Rectal smooth muscle tissue (tissue), 1 donor: ENCODE results near the gene GTF3A.

Experiments
- H3K27ac ChIP-seq: one replicate; pipeline ENCODE4 v1.7.0; 2013; ENCODE audit warnings: low read depth, low read length, inconsistent platforms
- H3K27me3 ChIP-seq: one replicate; pipeline ENCODE4 v1.7.0; 2013; ENCODE audit warnings: low read length; ENCODE audit not compliant: control insufficient read depth, insufficient read depth
- H3K36me3 ChIP-seq: one replicate; pipeline ENCODE4 v1.7.0; 2013; ENCODE audit warnings: low read length; ENCODE audit not compliant: control insufficient read depth, insufficient read depth
- H3K4me1 ChIP-seq: one replicate; pipeline ENCODE4 v1.7.0; 2013; ENCODE audit warnings: low read length; ENCODE audit not compliant: control insufficient read depth, insufficient read depth
- H3K4me3 ChIP-seq: one replicate; pipeline ENCODE4 v1.7.0; 2013; ENCODE audit warnings: low read length
- H3K9ac ChIP-seq: one replicate; pipeline ENCODE4 v1.7.0; 2013; ENCODE audit warnings: low read length

GTF3A gene

GRCh38 chr13:27463500-27463899 lies 39.1 kb downstream of the GTF3A start:
- H3K36me3 ChIP-seq, result no peaks in the 10 kb centered on the region
- H3K9ac ChIP-seq, result no peak overlapping the region
- H3K4me1 ChIP-seq, result peaks cover 2% of the 10 kb centered on the region
- H3K27me3 ChIP-seq, result no peaks in the 10 kb centered on the region
- no peak overlapping the region for H3K27ac ChIP-seq
- H3K4me3 ChIP-seq, result no peak overlapping the region

- no peaks in the 10 kb centered on the region for H3K27me3 ChIP-seq
- H3K4me3 ChIP-seq, result no peak overlapping the region
- H3K4me1 ChIP-seq, result peaks cover 2% of the 10 kb centered on the region
- no peak overlapping the region for H3K9ac ChIP-seq
- no peaks in the 10 kb centered on the region for H3K36me3 ChIP-seq
- H3K27ac ChIP-seq, result no peak overlapping the region
These were observed 41.2 kb downstream of the GTF3A start for GRCh38 chr13:27465611-27466010.

- H3K9ac ChIP-seq, result no peak overlapping the region
- H3K4me3 ChIP-seq, result no peak overlapping the region
- no peaks in the 10 kb centered on the region for H3K27me3 ChIP-seq
- H3K4me1 ChIP-seq, result peaks cover 1% of the 10 kb centered on the region
- no peaks in the 10 kb centered on the region for H3K36me3 ChIP-seq
- H3K27ac ChIP-seq, result no peak overlapping the region
These were observed 42.1 kb downstream of the GTF3A start for GRCh38 chr13:27466513-27466912.

GRCh38 chr13:27470075-27470820 lies 45.8 kb downstream of the GTF3A start:
- Histone ChIP-seq H3K9ac (no peak overlapping the region), H3K4me1 (no peaks in the 10 kb centered on the region), H3K36me3 (no peaks in the 10 kb centered on the region), H3K27ac (no peak overlapping the region), H3K4me3 (no peak overlapping the region), H3K27me3 (no peaks in the 10 kb centered on the region)

GRCh38 chr13:27472441-27472840 lies 48.0 kb downstream of the GTF3A start:
- H3K4me3 ChIP-seq, result no peak overlapping the region
- H3K9ac ChIP-seq, result no peak overlapping the region
- no peak overlapping the region for H3K27ac ChIP-seq
- no peaks in the 10 kb centered on the region for H3K4me1 ChIP-seq
- no peaks in the 10 kb centered on the region for H3K27me3 ChIP-seq
- H3K36me3 ChIP-seq, result no peaks in the 10 kb centered on the region

GRCh38 chr13:27472941-27473340 lies 48.5 kb downstream of the GTF3A start:
- no peak overlapping the region for H3K4me3 ChIP-seq
- no peaks in the 10 kb centered on the region for H3K27me3 ChIP-seq
- no peaks in the 10 kb centered on the region for H3K4me1 ChIP-seq
- H3K27ac ChIP-seq, result no peak overlapping the region
- H3K36me3 ChIP-seq, result no peaks in the 10 kb centered on the region
- no peak overlapping the region for H3K9ac ChIP-seq

- no peak overlapping the region for H3K27ac ChIP-seq
- no peak overlapping the region for H3K4me3 ChIP-seq
- no peak overlapping the region for H3K9ac ChIP-seq
- no peaks in the 10 kb centered on the region for H3K4me1 ChIP-seq
- H3K36me3 ChIP-seq, result no peaks in the 10 kb centered on the region
- no peaks in the 10 kb centered on the region for H3K27me3 ChIP-seq
These were observed 50.4 kb downstream of the GTF3A start for GRCh38 chr13:27474751-27475268.

- Histone ChIP-seq H3K4me3 (no peak overlapping the region), H3K9ac (no peak overlapping the region), H3K27me3 (no peaks in the 10 kb centered on the region), H3K4me1 (no peaks in the 10 kb centered on the region), H3K36me3 (no peaks in the 10 kb centered on the region), H3K27ac (no peak overlapping the region)
These were observed 52.7 kb downstream of the GTF3A start for GRCh38 chr13:27476943-27477703.

- Histone ChIP-seq H3K4me1 (no peaks in the 10 kb centered on the region), H3K27ac (no peak overlapping the region), H3K4me3 (no peak overlapping the region), H3K9ac (no peak overlapping the region), H3K27me3 (no peaks in the 10 kb centered on the region), H3K36me3 (no peaks in the 10 kb centered on the region)
These were observed 57.3 kb downstream of the GTF3A start for GRCh38 chr13:27481766-27482165.

GRCh38 chr13:27482983-27483382 lies 58.6 kb downstream of the GTF3A start:
- Histone ChIP-seq H3K27ac (no peak overlapping the region), H3K27me3 (no peaks in the 10 kb centered on the region), H3K4me3 (no peak overlapping the region), H3K36me3 (no peaks in the 10 kb centered on the region), H3K9ac (no peak overlapping the region), H3K4me1 (no peaks in the 10 kb centered on the region)

- no peaks in the 10 kb centered on the region for H3K36me3 ChIP-seq
- H3K4me3 ChIP-seq, result no peak overlapping the region
- no peak overlapping the region for H3K27ac ChIP-seq
- H3K4me1 ChIP-seq, result no peaks in the 10 kb centered on the region
- H3K9ac ChIP-seq, result no peak overlapping the region
- H3K27me3 ChIP-seq, result no peaks in the 10 kb centered on the region
These were observed 59.0 kb downstream of the GTF3A start for GRCh38 chr13:27483421-27483820.
